Activated T-helper 2 cell treated with anti-CD3 and anti-CD28 coated beads, Interferon-gamma antibody, Interleukin-2, Interleukin-4, amounts not matched to agents 10 μg/mL and 5 μg/mL and 100 μg/mL, durations not matched to agents 14 hours and 24 hours and 36 hours (primary cell): ENCODE results near the gene PTGR3. TPM values are rescaled to one million over a fixed set of nuclear protein-coding genes. Genes with fewer than 3 reads are reported as not detected.
"Not testable (repeated sequence)": the region's sequence is repeated elsewhere in the genome, so short reads cannot be mapped to it uniquely, and the experiment has no call there.

Source experiments
- DNase-seq: peaks from one replicate; pipeline ENCODE4 v3.0.0; 2021; ENCODE audit warnings: low spot score
- H3K27ac Mint-ChIP-seq: one replicate; pipeline ENCODE4 v1.8.0; 2021; ENCODE audit warnings: mixed read lengths
- H3K27me3 Mint-ChIP-seq: one replicate; pipeline ENCODE4 v1.8.0; 2021; ENCODE audit warnings: low read depth, mixed read lengths
- H3K36me3 Mint-ChIP-seq: one replicate; pipeline ENCODE4 v1.8.0; 2021; ENCODE audit warnings: low read depth, mixed read lengths
- H3K4me1 Mint-ChIP-seq: one replicate; pipeline ENCODE4 v1.8.0; 2021; ENCODE audit warnings: low read depth, mixed read lengths
- H3K4me3 Mint-ChIP-seq: one replicate; pipeline ENCODE4 v1.8.0; 2021; ENCODE audit warnings: low read depth, mild to moderate bottlenecking, moderate library complexity, mixed read lengths
- H3K9me3 Mint-ChIP-seq: one replicate; pipeline ENCODE4 v1.8.0; 2021; ENCODE audit warnings: mixed read lengths
- intact Hi-C: fragments of 100-400 bp; cut with micrococcal nuclease; formaldehyde crosslinking; loops from one replicate; pipeline ENCODE4 v1.15.1; 2023
- total RNA-seq: library from RNA; stranded (reverse); gene quantifications from 2 replicates; pipeline ENCODE4 v1.2.3, GENCODE V29; 2022

Gene PTGR3
- total RNA-seq, 1 donor from 2014 or later: 26.0 TPM

GRCh38 chr18:75203416-75204268, 5.3 kb downstream of the PTGR3 start:
- Mint-ChIP-seq H3K9me3 (no peaks in the 10 kb centered on the region), H3K27ac (no peak overlapping the region), H3K4me3 (no peak overlapping the region), H3K4me1 (peaks cover 22% of the 10 kb centered on the region), H3K27me3 (peaks cover 35% of the 10 kb centered on the region), H3K36me3 (peaks cover 43% of the 10 kb centered on the region)
- intact Hi-C loops: loop anchor here (10.0 kb wide), 1 partner anchor 209 kb away; no protein-coding TSS in a partner anchor
- DNase-seq: no peak

- DNase-seq: no peak
- no peak overlapping the region for H3K27ac Mint-ChIP-seq
- H3K4me1 Mint-ChIP-seq: peaks cover 18% of the 10 kb centered on the region
- intact Hi-C loops: loop anchor here (10.0 kb wide), 1 partner anchor 208 kb away; no protein-coding TSS in a partner anchor
- no peaks in the 10 kb centered on the region for H3K9me3 Mint-ChIP-seq
- peaks cover 34% of the 10 kb centered on the region for H3K27me3 Mint-ChIP-seq
- peaks cover 40% of the 10 kb centered on the region for H3K36me3 Mint-ChIP-seq
- no peak overlapping the region for H3K4me3 Mint-ChIP-seq
Measured at GRCh38 chr18:75202696-75203365, 6.1 kb downstream of the PTGR3 start.

- Mint-ChIP-seq H3K9me3 (no peaks in the 10 kb centered on the region), H3K27ac (no peak overlapping the region), H3K36me3 (peaks cover 32% of the 10 kb centered on the region), H3K4me3 (no peak overlapping the region), H3K4me1 (peaks cover 9% of the 10 kb centered on the region), H3K27me3 (peaks cover 24% of the 10 kb centered on the region)
- intact Hi-C loops: loop anchor here (10.0 kb wide), 1 partner anchor 207 kb away; no protein-coding TSS in a partner anchor
- no peak for DNase-seq
Measured at GRCh38 chr18:75201282-75202270, 7.4 kb downstream of the PTGR3 start.

DNA sequence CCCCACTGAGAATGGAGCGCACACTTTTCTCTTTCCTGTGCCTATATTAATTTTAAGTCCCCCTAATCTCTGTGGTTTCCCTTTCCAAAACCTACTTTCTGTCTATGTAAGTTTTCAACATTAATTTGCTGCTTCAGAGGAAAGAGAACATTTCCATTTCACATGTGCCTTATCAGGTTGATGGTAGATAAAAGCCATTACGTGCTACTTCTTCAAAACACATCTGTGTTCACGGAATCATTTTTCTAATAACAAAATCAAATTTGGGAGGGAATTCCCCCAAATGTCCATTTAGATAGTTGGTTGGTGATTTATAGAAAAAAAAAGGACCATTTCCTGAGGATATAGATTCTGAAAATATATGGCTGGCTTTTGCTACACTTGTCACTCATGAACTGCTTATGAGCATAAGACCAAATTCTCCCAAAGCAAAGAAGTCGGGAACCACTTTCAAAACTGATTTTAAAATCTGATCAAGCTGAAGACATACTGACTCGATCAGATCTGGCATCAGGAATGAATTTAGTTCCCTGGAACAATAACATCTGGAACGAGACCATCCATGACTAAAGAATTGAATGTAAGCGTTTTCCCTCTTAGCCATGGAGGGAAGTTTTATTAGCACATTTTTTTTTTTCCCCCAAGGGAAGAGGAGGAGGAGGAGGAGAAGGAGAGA, 8.2 kb downstream of the PTGR3 start:
- Mint-ChIP-seq H3K36me3 (peaks cover 24% of the 10 kb centered on the region), H3K4me3 (no peak overlapping the region), H3K27me3 (peaks cover 15% of the 10 kb centered on the region), H3K27ac (no peak overlapping the region), H3K4me1 (peaks cover 7% of the 10 kb centered on the region), H3K9me3 (no peaks in the 10 kb centered on the region)
- intact Hi-C loops: loop anchor here (10.0 kb wide), 1 partner anchor 206 kb away; no protein-coding TSS in a partner anchor
- no peak for DNase-seq

DNA sequence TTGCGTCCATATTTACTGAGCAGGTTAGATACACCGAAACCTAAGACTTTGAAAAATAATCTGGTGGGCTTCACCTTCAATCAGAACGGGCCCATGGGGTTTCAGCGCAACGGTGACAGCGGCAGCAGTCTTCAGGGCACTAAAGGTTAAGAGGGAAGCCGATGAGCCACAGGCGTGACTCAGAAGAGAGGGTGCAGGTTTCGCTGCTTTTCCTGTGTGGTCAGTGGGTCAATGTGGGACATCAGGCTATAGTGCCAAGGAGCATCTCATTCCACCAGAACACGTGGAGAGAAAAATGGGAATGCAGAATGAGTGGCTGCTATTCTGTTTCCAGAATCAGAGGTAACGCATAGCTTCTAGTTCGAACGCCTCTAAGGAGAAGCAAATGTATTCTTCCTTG, 8.9 kb downstream of the PTGR3 start:
- no peak overlapping the region for H3K27ac Mint-ChIP-seq
- DNase-seq: no peak
- peaks cover 2% of the 10 kb centered on the region for H3K4me1 Mint-ChIP-seq
- no peaks in the 10 kb centered on the region for H3K9me3 Mint-ChIP-seq
- intact Hi-C loops: loop anchor here (10.0 kb wide), 1 partner anchor 205 kb away; no protein-coding TSS in a partner anchor
- no peak overlapping the region for H3K4me3 Mint-ChIP-seq
- peaks cover 9% of the 10 kb centered on the region for H3K27me3 Mint-ChIP-seq
- H3K36me3 Mint-ChIP-seq: peaks cover 20% of the 10 kb centered on the region

- Mint-ChIP-seq H3K27me3 (peaks cover 6% of the 10 kb centered on the region), H3K4me1 (no peaks in the 10 kb centered on the region), H3K36me3 (peaks cover 20% of the 10 kb centered on the region), H3K9me3 (no peaks in the 10 kb centered on the region), H3K27ac (no peak overlapping the region), H3K4me3 (no peak overlapping the region)
- DNase-seq: no peak
- intact Hi-C loops: no loop called here
Measured at GRCh38 chr18:75199327-75199726, 9.6 kb downstream of the PTGR3 start.

DNA sequence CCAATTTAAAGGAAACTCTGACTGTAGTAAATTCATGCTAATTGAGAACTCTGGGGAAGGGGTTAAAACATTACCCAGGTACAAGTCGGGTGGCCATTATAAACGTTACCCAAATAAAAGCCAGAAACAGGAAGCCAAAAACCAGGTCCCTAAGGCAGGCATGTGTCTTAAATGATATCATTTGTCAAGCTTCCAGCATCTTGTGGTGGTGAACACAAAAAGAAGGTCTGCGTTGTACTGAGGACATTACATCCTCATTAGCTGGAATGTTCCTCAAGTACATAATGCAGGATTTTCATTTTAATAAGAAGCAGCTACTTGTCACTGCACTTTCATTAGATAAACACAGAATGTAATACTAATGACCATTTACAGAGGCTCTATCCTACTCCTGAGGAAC, 10.9 kb downstream of the PTGR3 start:
- no peak overlapping the region for H3K4me3 Mint-ChIP-seq

GRCh38 chr18:75192899-75193298, 16.0 kb downstream of the PTGR3 start:
- H3K36me3 Mint-ChIP-seq: no peaks in the 10 kb centered on the region

More for the DNA sequence above, 10.9 kb downstream of the PTGR3 start:
- intact Hi-C loops: no loop called here
- Mint-ChIP-seq H3K36me3 (peaks cover 18% of the 10 kb centered on the region), H3K4me1 (no peaks in the 10 kb centered on the region), H3K27me3 (peaks cover 3% of the 10 kb centered on the region), H3K9me3 (no peaks in the 10 kb centered on the region), H3K27ac (no peak overlapping the region)
- no peak for DNase-seq

GRCh38 chr18:75189696-75190095, 19.2 kb downstream of the PTGR3 start:
- Mint-ChIP-seq H3K4me1 (no peaks in the 10 kb centered on the region), H3K9me3 (peaks cover 5% of the 10 kb centered on the region), H3K36me3 (no peaks in the 10 kb centered on the region), H3K4me3 (no peak overlapping the region), H3K27me3 (no peaks in the 10 kb centered on the region), H3K27ac (no peak overlapping the region)
- intact Hi-C loops: no loop called here
- DNase-seq: no peak

More at GRCh38 chr18:75192899-75193298, 16.0 kb downstream of the PTGR3 start:
- Mint-ChIP-seq H3K9me3 (peaks cover 1% of the 10 kb centered on the region), H3K27ac (no peak overlapping the region), H3K4me1 (no peaks in the 10 kb centered on the region), H3K27me3 (no peaks in the 10 kb centered on the region), H3K4me3 (no peak overlapping the region)
- DNase-seq: no peak
- intact Hi-C loops: no loop called here

DNA sequence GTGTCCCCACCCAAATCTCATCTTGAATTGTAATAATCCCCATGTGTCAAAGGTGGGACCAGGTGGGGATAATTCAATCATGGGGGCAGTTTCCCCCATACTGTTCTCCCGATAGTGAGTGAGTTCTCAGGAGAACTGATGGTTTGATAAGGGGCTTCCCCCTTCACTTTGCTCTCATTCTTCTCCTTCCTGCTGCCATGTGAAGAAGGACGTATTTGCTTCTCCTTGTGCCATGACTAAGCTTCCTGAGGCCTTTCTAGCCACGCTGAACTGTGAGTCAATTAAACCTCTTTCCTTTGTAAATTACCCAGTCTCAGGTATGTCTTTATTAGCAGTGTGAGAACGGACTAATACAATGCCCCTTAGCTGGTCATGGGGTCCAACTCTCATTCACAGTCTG, 21.2 kb downstream of the PTGR3 start:
- intact Hi-C loops, H3K4me3 Mint-ChIP-seq, H3K4me1 Mint-ChIP-seq, H3K9me3 Mint-ChIP-seq, DNase-seq, H3K27me3 Mint-ChIP-seq, H3K27ac Mint-ChIP-seq, H3K36me3 Mint-ChIP-seq: not testable (repeated sequence)

DNA sequence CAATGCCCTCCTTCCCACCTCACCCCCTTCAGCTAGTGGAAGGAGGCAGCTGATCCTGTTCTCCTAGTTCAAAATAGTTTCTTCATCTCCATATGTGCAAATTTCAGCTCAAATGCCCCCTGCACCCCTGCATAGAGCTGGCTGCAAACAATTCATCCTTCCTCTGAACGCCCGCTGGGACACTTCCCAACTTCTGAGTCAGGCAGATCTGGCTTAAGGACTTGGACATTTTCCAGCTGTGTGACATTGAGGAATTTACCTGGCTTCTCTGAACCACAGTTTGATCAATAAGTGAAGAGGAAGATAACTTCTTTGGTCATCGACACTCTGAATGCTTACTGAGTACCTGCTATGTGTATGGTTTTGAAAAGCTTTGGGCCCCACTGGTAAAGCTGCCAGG, 23.5 kb downstream of the PTGR3 start:
- intact Hi-C loops: no loop called here
- Mint-ChIP-seq H3K36me3 (no peaks in the 10 kb centered on the region), H3K27me3 (peaks cover 3% of the 10 kb centered on the region), H3K4me1 (no peaks in the 10 kb centered on the region), H3K9me3 (peaks cover 5% of the 10 kb centered on the region), H3K4me3 (no peak overlapping the region), H3K27ac (no peak overlapping the region)
- no peak for DNase-seq
